PC-3 (cell line): Measurements from ENCODE around the gene SNCAIP. TPM values are rescaled to one million over a fixed set of nuclear protein-coding genes. Genes with fewer than 3 reads are reported as not detected.
A peak's percentile ranks its signal among the peaks of the same experiment; 100 is the strongest.

Source experiments
- ATAC-seq: fragments of 200-7000 bp; cut with Tn5 transposase; 2 replicates; pipeline ENCODE4 v1.9.1; 2020; ENCODE audit warnings: mild to moderate bottlenecking, moderate library complexity
- Bru-seq: library from RNA; stranded (reverse); fragments of 400-500 nt; gene quantifications from one replicate; lab custom pipeline; 2021; lab: Mats Ljungman, UMichigan
- BruChase-seq, 2 experiments: library from RNA; stranded (reverse); fragments of 400-500 nt; gene quantifications; one replicate each; lab custom pipeline; 2021; lab: Mats Ljungman, UMichigan
- BruUV-seq: library from RNA; stranded (reverse); fragments of 400-500 nt; replicated peaks from 2 replicates; lab custom pipeline; 2021; lab: Mats Ljungman, UMichigan
- CTCF ChIA-PET: fragments of 300-600 bp; sonication (Branson Sonifier 250); formaldehyde crosslinking; loops from one replicate; lab custom pipeline; 2022; ENCODE audit warnings: antibody characterized with exemption; lab: Charles Lee
- POLR2A ChIA-PET: fragments of 300-600 bp; sonication (Branson Sonifier 250); formaldehyde crosslinking; loops from one replicate; lab custom pipeline; 2022; ENCODE audit warnings: antibody characterized with exemption; ENCODE audit not compliant: unreplicated experiment; lab: Charles Lee
- DNase-seq: peaks from one replicate; pipeline ENCODE4 v3.0.0-alpha.2; 2015
- H2AFZ ChIP-seq: fragments of 300-600 bp; sonication (generic); 2 replicates; pipeline ENCODE4 v1.6.0; 2016; ENCODE audit warnings: antibody characterized with exemption, low read length
- H3F3A ChIP-seq: fragments of 300-600 bp; sonication (generic); one replicate; pipeline ENCODE4 v1.6.0; 2017; ENCODE audit warnings: antibody characterized with exemption, low read length, control low read depth, mild to moderate bottlenecking; ENCODE audit not compliant: unreplicated experiment
- H3K27ac ChIP-seq: fragments of 300-600 bp; sonication (generic); 2 replicates; pipeline ENCODE4 v1.5.1; 2016; ENCODE audit warnings: mild to moderate bottlenecking, low read length
- H3K27me3 ChIP-seq: fragments of 300-600 bp; sonication (generic); 2 replicates; pipeline ENCODE4 v1.6.1; 2016; ENCODE audit warnings: low read length, mixed read lengths
- H3K36me3 ChIP-seq: fragments of 300-600 bp; sonication (generic); 2 replicates; pipeline ENCODE4 v1.6.1; 2016; ENCODE audit warnings: low read depth, mixed run types, low read length, mixed read lengths
- H3K4me1 ChIP-seq: fragments of 300-600 bp; sonication (generic); 2 replicates; pipeline ENCODE4 v1.5.1; 2016; ENCODE audit warnings: low read length; ENCODE audit not compliant: insufficient read depth
- H3K4me2 ChIP-seq: fragments of 300-600 bp; sonication (generic); 2 replicates; pipeline ENCODE4 v1.6.0; 2016; ENCODE audit warnings: low read length
- H3K4me3 ChIP-seq: fragments of 300-600 bp; sonication (generic); 2 replicates; pipeline ENCODE4 v1.5.1; 2016; ENCODE audit warnings: mild to moderate bottlenecking, low read length, mixed read lengths
- H3K79me2 ChIP-seq: fragments of 300-600 bp; sonication (generic); 2 replicates; pipeline ENCODE4 v1.6.1; 2017; ENCODE audit warnings: low read length, mixed read lengths
- H3K9ac ChIP-seq: fragments of 300-600 bp; sonication (generic); 2 replicates; pipeline ENCODE4 v1.6.0; 2016; ENCODE audit warnings: mild to moderate bottlenecking, low read length
- H3K9me2 ChIP-seq: fragments of 300-600 bp; sonication (generic); replicated peaks from 2 replicates; pipeline ENCODE4 v1.6.1; 2016; ENCODE audit warnings: mixed run types, low read length, mixed read lengths
- H3K9me3 ChIP-seq: fragments of 300-600 bp; sonication (generic); 2 replicates; pipeline ENCODE4 v1.6.1; 2016; ENCODE audit warnings: low read length, mixed read lengths
- H4K20me1 ChIP-seq: fragments of 300-600 bp; sonication (generic); 2 replicates; pipeline ENCODE4 v1.6.1; 2016; ENCODE audit warnings: low read length, mixed read lengths
- CTCF ChIP-seq: fragments of 300-600 bp; sonication (generic); conservative IDR thresholded peaks from 2 replicates; pipeline ENCODE4 v1.5.1; 2017; ENCODE audit warnings: antibody characterized with exemption, low read depth, mild to moderate bottlenecking, low read length
- EZH2 ChIP-seq: fragments of 300-600 bp; sonication (generic); IDR thresholded peaks from one replicate; pipeline ENCODE4 v1.6.1; 2017; ENCODE audit warnings: antibody characterized with exemption, mild to moderate bottlenecking, low read length; ENCODE audit not compliant: unreplicated experiment
- EZH2phosphoT487 ChIP-seq: fragments of 300-600 bp; sonication (generic); IDR thresholded peaks from 2 replicates; pipeline ENCODE4 v1.6.1; 2018; ENCODE audit warnings: mild to moderate bottlenecking, antibody characterized with exemption, low read length, borderline replicate concordance
- intact Hi-C: fragments of 100-400 bp; cut with micrococcal nuclease; formaldehyde crosslinking; loops from 2 replicates; pipeline ENCODE4 v1.9.0; 2023
- long read RNA-seq: library from polyadenylated mRNA; unstranded; transcript quantifications from one replicate; pipeline ENCODE4 v2.0.0, GENCODE V29; 2021; ENCODE audit not compliant: unreplicated experiment
- total RNA-seq: library from RNA; depleted of rRNA; stranded (reverse); fragments of >200 nt; gene quantifications from 2 replicates; pipeline ENCODE4 v1.2.3, GENCODE V29; 2014; rRNA removed

Gene SNCAIP
- not detected in 2 replicates for total RNA-seq
- Bru-seq, nascent RNA = percentile 2 among the genes with signal in this experiment
- percentile 3 among the genes with signal in this experiment for BruChase-seq, experiment 1, labeled RNA remaining after a 6-hour chase
- percentile 4 among the genes with signal in this experiment for BruChase-seq, experiment 2, labeled RNA remaining after a 2-hour chase
- long read RNA-seq = 0 reads

- Histone ChIP-seq H4K20me1 (no peaks in the 10 kb centered on the region), H3K9ac (no peak within 1 kb of the TSS), H3K27me3 (peaks cover 46% of the 10 kb centered on the region), H3K9me3 (no peaks in the 10 kb centered on the region), H3K36me3 (no peaks in the 10 kb centered on the region), H3K4me2 (peak within 1 kb of the TSS; percentile 76), H2AFZ (peak within 1 kb of the TSS; percentile 61), H3K4me1 (0 out of 2 replicates have a peak, but pooled peaks cover 7% of the 10 kb centered on the region), H3K9me2 (no peaks in the 10 kb centered on the region), H3K79me2 (no peaks in the 10 kb centered on the region), H3K4me3 (peak within 1 kb of the TSS; percentile 57), H3F3A (no peaks in the 10 kb centered on the region), H3K27ac (no peak within 1 kb of the TSS)
- ATAC-seq (peak; percentile 77), DNase-seq (peak; percentile 5)
- intact Hi-C loops = no loop called here
- ChIA-PET POLR2A (no interaction called here), CTCF (no interaction called here)
- BruUV-seq = no TSS peak
- no peak for TF ChIP-seq EZH2phosphoT487
- peak; percentile 89 for TF ChIP-seq EZH2
Observed at GRCh38 chr5:122311961-122312590, at the start of gene SNCAIP. SNCAIP (plus strand) TSS chr5:122312237; CDS start chr5:122391135, 78,898 bp downstream.

DNA sequence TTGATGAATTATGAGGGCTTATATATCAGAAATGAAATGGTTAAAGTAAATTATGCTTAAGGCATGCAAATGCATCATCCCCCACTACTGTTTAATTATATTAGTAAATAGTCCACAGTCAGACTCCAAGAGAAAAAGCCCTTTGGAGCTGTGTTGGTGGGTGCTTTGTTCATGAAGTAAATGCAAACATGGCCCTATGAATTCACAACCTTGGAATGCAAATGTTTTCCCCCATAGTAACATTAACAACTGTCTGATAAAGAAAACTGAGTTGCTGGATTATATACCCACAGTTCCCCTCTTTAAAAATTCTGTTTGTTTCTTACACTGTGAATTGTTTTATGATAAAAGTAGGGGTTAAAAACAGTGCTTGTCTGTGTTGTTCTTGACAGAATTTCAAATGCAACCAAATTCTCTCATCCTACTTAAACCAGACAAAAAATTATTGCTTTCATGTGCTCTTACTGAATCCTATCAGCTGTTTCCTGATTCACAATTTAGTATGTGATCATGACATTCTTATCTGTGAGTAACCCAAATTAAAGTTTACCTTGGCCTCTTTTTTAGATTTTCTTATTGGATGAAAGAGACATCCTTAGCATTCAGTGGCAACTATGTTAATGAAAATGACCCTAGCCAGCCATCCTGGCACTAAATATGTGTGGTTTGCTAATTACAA lies 48.5 kb upstream of the SNCAIP start:
- Histone ChIP-seq H3K4me1 (no peaks in the 10 kb centered on the region), H3K4me2 (no peak overlapping the region), H3K79me2 (no peaks in the 10 kb centered on the region), H3K9ac (no peak overlapping the region), H3K4me3 (no peak overlapping the region), H2AFZ (no peak overlapping the region), H3K9me3 (no peaks in the 10 kb centered on the region), H3K9me2 (no peaks in the 10 kb centered on the region), H3K27ac (no peak overlapping the region), H3F3A (no peaks in the 10 kb centered on the region), H3K27me3 (no peaks in the 10 kb centered on the region), H4K20me1 (no peaks in the 10 kb centered on the region), H3K36me3 (no peaks in the 10 kb centered on the region)
- BruUV-seq = no TSS peak
- intact Hi-C loops = no loop called here
- no peak for TF ChIP-seq CTCF
- ChIA-PET POLR2A (no interaction called here), CTCF (no interaction called here)
- ATAC-seq (no peak), DNase-seq (peak; percentile 1)

DNA sequence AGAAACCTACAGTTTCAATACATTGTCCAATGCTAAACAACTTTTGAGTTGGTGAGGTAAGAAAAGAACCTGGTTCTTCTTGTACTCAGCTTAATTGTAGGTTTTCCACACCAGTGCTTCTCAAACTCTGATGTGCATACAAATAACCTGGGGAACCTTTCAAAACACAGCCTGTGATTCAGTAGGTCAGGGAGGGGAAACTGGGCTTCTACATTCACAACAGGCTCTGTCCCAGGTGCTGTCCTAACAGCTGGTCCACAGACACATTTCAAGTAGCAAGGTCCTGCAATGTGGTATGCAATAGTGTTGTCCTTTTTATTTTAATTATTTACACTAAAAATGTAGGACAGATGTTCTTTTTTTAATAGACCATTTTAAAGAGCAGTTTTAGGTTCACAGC lies 47.4 kb upstream of the SNCAIP start:
- H3K27ac ChIP-seq = no peak overlapping the region
- H3K9ac ChIP-seq = no peak overlapping the region
- intact Hi-C loops = no loop called here
- no peaks in the 10 kb centered on the region for H3K4me1 ChIP-seq
- no peaks in the 10 kb centered on the region for H3F3A ChIP-seq
- ChIA-PET CTCF (no interaction called here), POLR2A (no interaction called here)
- H3K36me3 ChIP-seq = no peaks in the 10 kb centered on the region
- TF ChIP-seq CTCF (no peak), EZH2phosphoT487 (no peak), EZH2 (no peak)
- no peaks in the 10 kb centered on the region for H3K9me3 ChIP-seq
- H2AFZ ChIP-seq = no peak overlapping the region
- no peaks in the 10 kb centered on the region for H3K79me2 ChIP-seq
- no peaks in the 10 kb centered on the region for H3K9me2 ChIP-seq
- no peak overlapping the region for H3K4me3 ChIP-seq
- H3K27me3 ChIP-seq = no peaks in the 10 kb centered on the region
- no peak overlapping the region for H3K4me2 ChIP-seq
- no TSS peak for BruUV-seq
- ATAC-seq (no peak), DNase-seq (no peak)
- no peaks in the 10 kb centered on the region for H4K20me1 ChIP-seq
